Endodermal cell (in vitro differentiated cells): Measurements from ENCODE around the gene JADE3. TPM values are rescaled to one million over a fixed set of nuclear protein-coding genes. Genes with fewer than 3 reads are reported as not detected.

Experiments used
- DNase-seq: peaks from one replicate; pipeline ENCODE4 v3.0.0-alpha.2; 2017
- H3K27ac ChIP-seq: 2 replicates; pipeline ENCODE4 v1.5.1; 2013; ENCODE audit warnings: mild to moderate bottlenecking, low read depth, low read length, moderate library complexity
- H3K27me3 ChIP-seq: 2 replicates; pipeline ENCODE4 v1.6.1; 2013; ENCODE audit warnings: mild to moderate bottlenecking, low read length, moderate library complexity; ENCODE audit not compliant: insufficient read depth, control insufficient read depth, poor library complexity, severe bottlenecking
- H3K36me3 ChIP-seq: 2 replicates; pipeline ENCODE4 v1.7.0; 2013; ENCODE audit warnings: mild to moderate bottlenecking, low read length, moderate library complexity; ENCODE audit not compliant: control insufficient read depth, insufficient read depth
- H3K4me1 ChIP-seq: one replicate; pipeline ENCODE4 v1.7.0; 2013; ENCODE audit warnings: low read length; ENCODE audit not compliant: control insufficient read depth, insufficient read depth
- H3K4me3 ChIP-seq: 2 replicates; pipeline ENCODE4 v1.5.1; 2013; ENCODE audit warnings: mild to moderate bottlenecking, low read length, moderate library complexity
- H3K9ac ChIP-seq: 2 replicates; pipeline ENCODE4 v1.6.1; 2013; ENCODE audit warnings: mild to moderate bottlenecking, low read length, moderate library complexity; ENCODE audit not compliant: poor library complexity, severe bottlenecking; ENCODE audit errors: extremely low read depth
- H3K9me3 ChIP-seq: 2 replicates; pipeline ENCODE4 v1.6.1; 2013; ENCODE audit warnings: mild to moderate bottlenecking, low read length, moderate library complexity; ENCODE audit not compliant: control insufficient read depth
- H3K27ac Mint-ChIP-seq: 2 replicates; pipeline ENCODE4 v1.8.0; 2020; ENCODE audit warnings: mixed read lengths
- H3K27me3 Mint-ChIP-seq: 2 replicates; pipeline ENCODE4 v1.8.0; 2021; ENCODE audit warnings: mild to moderate bottlenecking, mixed read lengths; ENCODE audit not compliant: insufficient read depth
- H3K36me3 Mint-ChIP-seq: 2 replicates; pipeline ENCODE4 v1.8.0; 2020; ENCODE audit warnings: low read depth, mixed read lengths
- H3K4me1 Mint-ChIP-seq: 2 replicates; pipeline ENCODE4 v1.8.0; 2020; ENCODE audit warnings: mixed read lengths
- H3K4me3 Mint-ChIP-seq: 2 replicates; pipeline ENCODE4 v1.8.0; 2020; ENCODE audit warnings: mild to moderate bottlenecking, moderate library complexity, mixed read lengths
- H3K9me3 Mint-ChIP-seq: 2 replicates; pipeline ENCODE4 v1.8.0; 2020; ENCODE audit warnings: mild to moderate bottlenecking, mixed read lengths
- WGBS, 2 experiments: methylation state at CpG; one replicate each; pipeline versions ENCODE4 v1.1.5 to v1.1.7; 2013; ENCODE audit warnings: missing lambda C conversion rate in 2 of 2, mixed read lengths in 1 of 2; ENCODE audit not compliant: insufficient coverage in 1 of 2, insufficient read length in 1 of 2; 5-methylcytosine and 5-hydroxymethylcytosine counted together
- total RNA-seq, 2 donors: library from RNA; stranded (reverse); fragmentation: NEBNext Ultra II Directional in 1 of 2; extraction: Animal tissue kit (Norgen Biotek cat#: 25700) in 1 of 2; gene quantifications; 2 replicates in 1 of 2; 3 replicates in 1 of 2; pipeline ENCODE4 v1.2.1, GENCODE V29; 2021
- TF ChIP-seq, protein P1 (sequence below): fragments of 200-600 bp; sonication (generic); conservative IDR thresholded peaks from 2 replicates; pipeline ENCODE4 v1.5.0; 2021; ENCODE audit warnings: antibody characterized with exemption, mild to moderate bottlenecking

Gene JADE3
- total RNA-seq, 2 donors from 2014 or later: 26.4 to 31.3 TPM

DNA sequence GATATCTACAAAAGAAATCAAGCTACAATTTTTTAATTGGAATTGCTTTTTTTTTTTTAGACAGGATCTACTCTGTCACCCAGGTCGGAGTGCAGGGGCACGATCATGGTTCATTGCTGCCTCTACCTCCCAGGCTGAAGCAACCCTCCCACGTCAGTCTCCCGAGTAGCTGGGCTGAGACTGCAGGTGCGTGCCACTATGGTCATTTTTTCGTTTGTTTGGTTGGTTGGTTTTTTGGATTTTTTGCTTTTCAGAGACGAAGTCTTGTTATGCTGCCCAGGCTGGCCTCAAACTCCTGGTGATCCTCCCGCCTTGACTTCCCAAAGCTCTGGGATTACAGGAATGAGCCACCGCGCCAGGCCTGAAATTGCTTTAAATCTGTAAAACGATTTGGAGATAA lies 181.6 kb downstream of the JADE3 start:
- Mint-ChIP-seq H3K27ac (no peak overlapping the region), H3K36me3 (peaks cover 4% of the 10 kb centered on the region), H3K4me1 (peaks cover 18% of the 10 kb centered on the region), H3K4me3 (no peak overlapping the region), H3K9me3 (peaks cover 44% of the 10 kb centered on the region), H3K27me3 (no peaks in the 10 kb centered on the region)
- no peaks in the 10 kb centered on the region for H3K36me3 ChIP-seq
- H3K4me1 ChIP-seq: no peaks in the 10 kb centered on the region
- no peak for DNase-seq
- WGBS, 2 experiments: 77 to 84% methylated on average over 5 to 11 of the region's 11 CpGs
- TF ChIP-seq, protein P1, sequence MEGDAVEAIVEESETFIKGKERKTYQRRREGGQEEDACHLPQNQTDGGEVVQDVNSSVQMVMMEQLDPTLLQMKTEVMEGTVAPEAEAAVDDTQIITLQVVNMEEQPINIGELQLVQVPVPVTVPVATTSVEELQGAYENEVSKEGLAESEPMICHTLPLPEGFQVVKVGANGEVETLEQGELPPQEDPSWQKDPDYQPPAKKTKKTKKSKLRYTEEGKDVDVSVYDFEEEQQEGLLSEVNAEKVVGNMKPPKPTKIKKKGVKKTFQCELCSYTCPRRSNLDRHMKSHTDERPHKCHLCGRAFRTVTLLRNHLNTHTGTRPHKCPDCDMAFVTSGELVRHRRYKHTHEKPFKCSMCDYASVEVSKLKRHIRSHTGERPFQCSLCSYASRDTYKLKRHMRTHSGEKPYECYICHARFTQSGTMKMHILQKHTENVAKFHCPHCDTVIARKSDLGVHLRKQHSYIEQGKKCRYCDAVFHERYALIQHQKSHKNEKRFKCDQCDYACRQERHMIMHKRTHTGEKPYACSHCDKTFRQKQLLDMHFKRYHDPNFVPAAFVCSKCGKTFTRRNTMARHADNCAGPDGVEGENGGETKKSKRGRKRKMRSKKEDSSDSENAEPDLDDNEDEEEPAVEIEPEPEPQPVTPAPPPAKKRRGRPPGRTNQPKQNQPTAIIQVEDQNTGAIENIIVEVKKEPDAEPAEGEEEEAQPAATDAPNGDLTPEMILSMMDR: no peak
- no peaks in the 10 kb centered on the region for H3K9me3 ChIP-seq
- H3K27ac ChIP-seq: no peak overlapping the region
- no peak overlapping the region for H3K9ac ChIP-seq
- no peak overlapping the region for H3K4me3 ChIP-seq
- H3K27me3 ChIP-seq: no peaks in the 10 kb centered on the region

GRCh38 chrX:47097018-47097417 lies 184.8 kb downstream of the JADE3 start:
- DNase-seq: peak; percentile 34
- H3K36me3 ChIP-seq: no peaks in the 10 kb centered on the region
- Mint-ChIP-seq H3K9me3 (peaks cover 53% of the 10 kb centered on the region), H3K4me3 (no peak overlapping the region), H3K36me3 (peaks cover 4% of the 10 kb centered on the region), H3K27ac (no peak overlapping the region), H3K27me3 (no peaks in the 10 kb centered on the region), H3K4me1 (peaks cover 9% of the 10 kb centered on the region)
- no peaks in the 10 kb centered on the region for H3K4me1 ChIP-seq
- TF ChIP-seq, protein P1: no peak
- H3K27ac ChIP-seq: no peak overlapping the region
- no peaks in the 10 kb centered on the region for H3K27me3 ChIP-seq
- H3K4me3 ChIP-seq: no peak overlapping the region
- no peak overlapping the region for H3K9ac ChIP-seq
- H3K9me3 ChIP-seq: no peaks in the 10 kb centered on the region
- 76% methylated on average over 3 of the region's 4 CpGs; no CpG with 5 or more reads in 1 of the 2 experiments for WGBS, 2 experiments

DNA sequence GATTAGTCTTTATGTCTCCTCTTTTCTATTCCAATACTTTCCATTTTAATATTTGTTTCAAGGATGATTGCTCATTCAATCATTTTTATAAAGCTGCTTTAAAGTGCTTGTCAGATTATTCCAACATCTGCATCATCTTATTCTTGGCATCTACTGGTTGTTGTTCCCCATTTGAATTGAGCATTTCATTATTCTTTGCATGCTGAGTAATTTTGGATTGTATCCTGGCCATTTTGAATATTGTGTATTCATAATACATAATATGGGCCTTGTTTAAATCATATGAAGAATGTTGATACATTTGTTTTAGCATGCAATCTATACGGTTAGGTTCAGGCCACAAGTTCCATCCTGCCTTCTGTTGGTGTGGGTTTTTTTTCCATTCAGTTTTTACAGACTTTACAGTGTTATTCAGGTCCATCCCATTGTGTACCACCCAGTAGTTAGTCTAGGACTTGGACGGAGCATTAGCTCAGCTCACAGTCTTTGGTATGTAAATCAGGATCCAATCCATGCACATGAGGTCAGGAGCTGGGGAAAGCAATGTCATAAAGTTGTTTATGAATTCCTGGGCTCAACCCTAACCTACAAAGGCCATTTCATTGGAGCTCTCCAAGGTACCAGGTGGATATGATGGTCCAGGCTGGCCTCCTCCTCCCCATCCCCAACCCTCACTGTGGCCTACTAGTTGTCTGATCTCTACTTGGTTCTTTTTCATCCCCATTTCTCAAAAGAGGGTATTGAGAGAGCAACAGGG lies 186.3 kb downstream of the JADE3 start:
- WGBS, 2 experiments: 96% methylated on average over 2 of the region's 2 CpGs; no CpG with 5 or more reads in 1 of the 2 experiments

More for the DNA sequence above, 186.3 kb downstream of the JADE3 start:
- Mint-ChIP-seq H3K4me1 (no peaks in the 10 kb centered on the region), H3K27me3 (no peaks in the 10 kb centered on the region), H3K4me3 (no peak overlapping the region), H3K36me3 (peaks cover 4% of the 10 kb centered on the region), H3K27ac (no peak overlapping the region), H3K9me3 (peaks cover 55% of the 10 kb centered on the region)
- H3K27ac ChIP-seq: no peak overlapping the region
- no peaks in the 10 kb centered on the region for H3K36me3 ChIP-seq
- no peaks in the 10 kb centered on the region for H3K27me3 ChIP-seq
- peak; percentile 35 for DNase-seq
- no peak overlapping the region for H3K4me3 ChIP-seq
- no peak overlapping the region for H3K9ac ChIP-seq
- TF ChIP-seq, protein P1: no peak
- H3K4me1 ChIP-seq: no peaks in the 10 kb centered on the region
- H3K9me3 ChIP-seq: no peaks in the 10 kb centered on the region
